BLaER1 treated with 17β-estradiol and CSF1 and Interleukin-3, amounts not matched to agents 10 nM and 100 nM (cell line): ENCODE data around the gene PPP3CA.

Experiments used
- H3K27ac ChIP-seq, 11 experiments: shearing (Covaris generic); formaldehyde crosslinking; 2 replicates each; pipeline ENCODE4 v1.8.1; 2022
- H3K27me3 ChIP-seq, 11 experiments: shearing (Covaris generic); formaldehyde crosslinking; 2 replicates each; pipeline ENCODE4 v1.8.1; 2022
- H3K36me3 ChIP-seq, 11 experiments: shearing (Covaris generic); formaldehyde crosslinking; 2 replicates each; pipeline ENCODE4 v1.8.1; 2022
- H3K4me1 ChIP-seq, 10 experiments: shearing (Covaris generic); formaldehyde crosslinking; 2 replicates each; pipeline ENCODE4 v1.8.1; 2022
- H3K4me2 ChIP-seq, 11 experiments: shearing (Covaris generic); formaldehyde crosslinking; 2 replicates each; pipeline ENCODE4 v1.8.1; 2022
- H3K4me3 ChIP-seq, 10 experiments: shearing (Covaris generic); formaldehyde crosslinking; 2 replicates each; pipeline ENCODE4 v1.8.1; 2022
- H3K9ac ChIP-seq, 11 experiments: shearing (Covaris generic); formaldehyde crosslinking; 2 replicates each; pipeline ENCODE4 v1.8.1; 2022
- H3K9me3 ChIP-seq, 11 experiments: shearing (Covaris generic); formaldehyde crosslinking; replicated peaks in 1 of 11; 2 replicates each; pipeline ENCODE4 v1.8.1; 2022
- H4K20me1 ChIP-seq, 11 experiments: shearing (Covaris generic); formaldehyde crosslinking; 2 replicates each; pipeline ENCODE4 v1.8.1; 2022
- Cebpa-rat ChIP-seq, 11 experiments: shearing (Covaris generic); IDR thresholded peaks; 2 replicates each; pipeline ENCODE4 v1.8.1; 2022

The PPP3CA gene

GRCh38 chr4:100989401-100989800 is 357.9 kb downstream of the PPP3CA start:
- Histone ChIP-seq H3K4me1 (no peaks in the 10 kb centered on the region), H3K4me2 (no peak overlapping the region), H3K27ac (no peak overlapping the region), H3K36me3 (no peaks in the 10 kb centered on the region), H3K9me3 (no peaks in the 10 kb centered on the region), H3K9ac (no peak overlapping the region), H3K27me3 (no peaks in the 10 kb centered on the region), H4K20me1 (no peaks in the 10 kb centered on the region), H3K4me3 (no peak overlapping the region)
- TF ChIP-seq Cebpa-rat (IDR thresholded peaks at IDR 0.05): no peak

GRCh38 chr4:100988876-100989275 is 358.4 kb downstream of the PPP3CA start:
- Histone ChIP-seq H3K4me2 (no peak overlapping the region), H3K4me1 (no peaks in the 10 kb centered on the region), H3K27ac (no peak overlapping the region), H3K9ac (no peak overlapping the region), H3K4me3 (no peak overlapping the region), H3K27me3 (no peaks in the 10 kb centered on the region), H3K9me3 (no peaks in the 10 kb centered on the region), H3K36me3 (no peaks in the 10 kb centered on the region), H4K20me1 (no peaks in the 10 kb centered on the region)
- TF ChIP-seq Cebpa-rat (IDR thresholded peaks at IDR 0.05): no peak

- TF ChIP-seq Cebpa-rat (IDR thresholded peaks at IDR 0.05): no peak
- H3K36me3 ChIP-seq: no peaks in the 10 kb centered on the region
- H3K27ac ChIP-seq: no peak overlapping the region
- peaks cover 0 to 24% (median 9%) of the 10 kb centered on the region in 10 experiments; a peak in 12 of 20 replicates for H3K4me1 ChIP-seq
- no peaks in the 10 kb centered on the region for H4K20me1 ChIP-seq
- no peaks in the 10 kb centered on the region for H3K27me3 ChIP-seq
- no peak overlapping the region for H3K4me3 ChIP-seq
- H3K9ac ChIP-seq: no peak overlapping the region
- no peak overlapping the region for H3K4me2 ChIP-seq
- no peaks in the 10 kb centered on the region for H3K9me3 ChIP-seq
Observed at GRCh38 chr4:100986360-100986868, 360.9 kb downstream of the PPP3CA start.

GRCh38 chr4:100985576-100985975 is 361.8 kb downstream of the PPP3CA start:
- H3K36me3 ChIP-seq: no peaks in the 10 kb centered on the region
- no peaks in the 10 kb centered on the region for H3K27me3 ChIP-seq
- H3K9ac ChIP-seq: no peak overlapping the region
- no peaks in the 10 kb centered on the region for H4K20me1 ChIP-seq
- no peak overlapping the region for H3K4me2 ChIP-seq
- peaks cover 0 to 32% (median 14%) of the 10 kb centered on the region in 10 experiments; a peak in 12 of 20 replicates for H3K4me1 ChIP-seq
- TF ChIP-seq Cebpa-rat (IDR thresholded peaks at IDR 0.05): no peak
- no peaks in the 10 kb centered on the region for H3K9me3 ChIP-seq
- H3K27ac ChIP-seq: no peak overlapping the region
- H3K4me3 ChIP-seq: no peak overlapping the region

GRCh38 chr4:100984901-100985300 is 362.4 kb downstream of the PPP3CA start:
- H3K27ac ChIP-seq: no peak overlapping the region
- no peak overlapping the region for H3K9ac ChIP-seq
- H3K4me1 ChIP-seq: peaks cover 0 to 35% (median 14%) of the 10 kb centered on the region in 10 experiments; a peak in 12 of 20 replicates
- no peak for TF ChIP-seq Cebpa-rat (IDR thresholded peaks at IDR 0.05)
- no peaks in the 10 kb centered on the region for H3K36me3 ChIP-seq
- H3K9me3 ChIP-seq: no peaks in the 10 kb centered on the region
- H3K27me3 ChIP-seq: no peaks in the 10 kb centered on the region
- no peak overlapping the region for H3K4me3 ChIP-seq
- H3K4me2 ChIP-seq: no peak overlapping the region
- H4K20me1 ChIP-seq: no peaks in the 10 kb centered on the region

- Histone ChIP-seq H3K9me3 (no peaks in the 10 kb centered on the region), H3K9ac (no peak overlapping the region), H3K4me1 (peaks cover 0 to 35% (median 14%) of the 10 kb centered on the region in 10 experiments; a peak in 12 of 20 replicates), H3K4me3 (no peak overlapping the region), H3K4me2 (peak overlapping the region in 4 of 11 experiments; percentile 19 to 45 (median 30); a peak in 6 of 22 replicates), H3K27ac (peak overlapping the region in 6 of 11 experiments; percentile 11 to 85 (median 48); a peak in 7 of 22 replicates), H3K36me3 (no peaks in the 10 kb centered on the region), H4K20me1 (no peaks in the 10 kb centered on the region), H3K27me3 (no peaks in the 10 kb centered on the region)
- no peak for TF ChIP-seq Cebpa-rat (IDR thresholded peaks at IDR 0.05)
Observed at GRCh38 chr4:100983426-100983825, 363.9 kb downstream of the PPP3CA start.

- peak overlapping the region in 1 of 11 experiments; percentile 59; a peak in 1 of 22 replicates for H3K9ac ChIP-seq
- no peaks in the 10 kb centered on the region for H3K36me3 ChIP-seq
- peak overlapping the region in 6 of 11 experiments; percentile 31 to 70 (median 56); a peak in 10 of 22 replicates for H3K4me2 ChIP-seq
- no peaks in the 10 kb centered on the region for H3K27me3 ChIP-seq
- TF ChIP-seq Cebpa-rat (IDR thresholded peaks at IDR 0.05): no peak
- no peak overlapping the region for H3K4me3 ChIP-seq
- H3K27ac ChIP-seq: peak overlapping the region in 7 of 11 experiments; percentile 21 to 85 (median 66); a peak in 14 of 22 replicates
- H3K4me1 ChIP-seq: peaks cover 0 to 35% (median 14%) of the 10 kb centered on the region in 10 experiments; a peak in 12 of 20 replicates
- no peaks in the 10 kb centered on the region for H3K9me3 ChIP-seq
- H4K20me1 ChIP-seq: no peaks in the 10 kb centered on the region
Observed at GRCh38 chr4:100982345-100982744, 365.0 kb downstream of the PPP3CA start.

GRCh38 chr4:100981447-100982204 is 365.7 kb downstream of the PPP3CA start:
- H3K4me2 ChIP-seq: peak overlapping the region in 7 of 11 experiments; percentile 1 to 70 (median 54); a peak in 13 of 22 replicates
- no peaks in the 10 kb centered on the region for H3K36me3 ChIP-seq
- no peaks in the 10 kb centered on the region for H4K20me1 ChIP-seq
- TF ChIP-seq Cebpa-rat (IDR thresholded peaks at IDR 0.05): peak in 8 of 11 experiments; percentile 59 to 92 (median 78); a peak in 14 of 22 replicates
- no peak overlapping the region for H3K4me3 ChIP-seq
- peak overlapping the region in 8 of 11 experiments; percentile 21 to 85 (median 64); a peak in 14 of 22 replicates for H3K27ac ChIP-seq
- H3K9me3 ChIP-seq: no peaks in the 10 kb centered on the region
- no peaks in the 10 kb centered on the region for H3K27me3 ChIP-seq
- H3K9ac ChIP-seq: peak overlapping the region in 5 of 11 experiments; percentile 13 to 72 (median 27); a peak in 5 of 22 replicates
- peaks cover 0 to 35% (median 14%) of the 10 kb centered on the region in 10 experiments; a peak in 12 of 20 replicates for H3K4me1 ChIP-seq

- TF ChIP-seq Cebpa-rat (IDR thresholded peaks at IDR 0.05): no peak
- no peaks in the 10 kb centered on the region for H3K9me3 ChIP-seq
- H3K36me3 ChIP-seq: no peaks in the 10 kb centered on the region
- H3K4me2 ChIP-seq: no peak overlapping the region
- H3K27ac ChIP-seq: no peak overlapping the region
- H3K4me3 ChIP-seq: no peak overlapping the region
- H3K9ac ChIP-seq: no peak overlapping the region
- peaks cover 0 to 35% (median 14%) of the 10 kb centered on the region in 10 experiments; a peak in 12 of 20 replicates for H3K4me1 ChIP-seq
- no peaks in the 10 kb centered on the region for H4K20me1 ChIP-seq
- H3K27me3 ChIP-seq: no peaks in the 10 kb centered on the region
Observed at GRCh38 chr4:100979736-100980135, 367.6 kb downstream of the PPP3CA start.
